SU-DHL-6 (cell line): Measurements from ENCODE around the gene PDGFRA.
"Not testable (repeated sequence)": the region's sequence is repeated elsewhere in the genome, so short reads cannot be mapped to it uniquely, and the experiment has no call there.

Source experiments
- H2AFZ ChIP-seq: fragments of 200-600 bp; sonication (generic); 2 replicates; pipeline ENCODE4 v1.6.1; 2014; ENCODE audit warnings: low read depth, mild to moderate bottlenecking, moderate library complexity, mixed read lengths, antibody characterized with exemption, low read length; ENCODE audit not compliant: severe bottlenecking
- H3F3A ChIP-seq: fragments of 200-600 bp; shearing (Covaris generic); 2 replicates; pipeline ENCODE4 v1.6.0; 2016; ENCODE audit warnings: antibody characterized with exemption, mild to moderate bottlenecking; ENCODE audit not compliant: insufficient read depth
- H3K27ac ChIP-seq: fragments of 200-600 bp; sonication (generic); 2 replicates; pipeline ENCODE4 v1.5.1; 2016; ENCODE audit warnings: low read depth, mild to moderate bottlenecking, low read length, moderate library complexity, mixed read lengths
- H3K27me3 ChIP-seq: fragments of 200-600 bp; sonication (generic), shearing (Covaris generic); 2 replicates; pipeline ENCODE4 v1.6.0; 2014; ENCODE audit warnings: mild to moderate bottlenecking, low read length
- H3K36me3 ChIP-seq: fragments of 200-600 bp; sonication (generic); 2 replicates; pipeline ENCODE4 v1.6.1; 2014; ENCODE audit warnings: mild to moderate bottlenecking, low read length, mixed read lengths
- H3K4me2 ChIP-seq: fragments of 300-600, 200-600 bp; shearing (Covaris generic), sonication (generic); 2 replicates; pipeline ENCODE4 v1.6.0; 2014; ENCODE audit warnings: low read length, low read depth, mild to moderate bottlenecking; ENCODE audit not compliant: poor library complexity, severe bottlenecking
- H3K4me3 ChIP-seq: fragments of 200-600 bp; sonication (generic); 2 replicates; pipeline ENCODE4 v1.5.1; 2014; ENCODE audit warnings: antibody characterized with exemption, low read length, mild to moderate bottlenecking, mixed read lengths; ENCODE audit not compliant: insufficient read depth, poor library complexity, severe bottlenecking
- H3K79me2 ChIP-seq: fragments of 200-600 bp; sonication (generic); 2 replicates; pipeline ENCODE4 v1.6.1; 2014; ENCODE audit warnings: mild to moderate bottlenecking, low read length, moderate library complexity; ENCODE audit not compliant: insufficient read depth
- H3K9ac ChIP-seq: fragments of 200-600 bp; sonication (generic); 2 replicates; pipeline ENCODE4 v1.7.0; 2014; ENCODE audit warnings: mild to moderate bottlenecking, low read length
- H3K9me2 ChIP-seq: fragments of 200-600 bp; sonication (generic); replicated peaks from 2 replicates; pipeline ENCODE4 v1.6.1; 2014; ENCODE audit warnings: low read length; ENCODE audit not compliant: insufficient read depth
- H3K9me3 ChIP-seq: fragments of 200-600 bp; sonication (generic); 2 replicates; pipeline ENCODE4 v1.6.1; 2014; ENCODE audit warnings: low read length, mixed read lengths; ENCODE audit not compliant: insufficient read depth
- H4K20me1 ChIP-seq: fragments of 200-600 bp; sonication (generic); 2 replicates; pipeline ENCODE4 v1.6.1; 2014; ENCODE audit warnings: low read depth, mild to moderate bottlenecking, antibody characterized with exemption, low read length, moderate library complexity, mixed read lengths
- EZH2phosphoT487 ChIP-seq: fragments of 200-600 bp; sonication (generic), shearing (Covaris generic); conservative IDR thresholded peaks from 2 replicates; pipeline ENCODE4 v1.6.1; 2018; ENCODE audit warnings: mild to moderate bottlenecking, antibody characterized with exemption, low read length, moderate library complexity, mixed read lengths
- TF ChIP-seq, protein P1 (sequence below): fragments of 200-600 bp; sonication (generic); IDR thresholded peaks from one replicate; pipeline ENCODE4 v1.5.1; 2017; ENCODE audit warnings: antibody characterized with exemption, mild to moderate bottlenecking, low read length, moderate library complexity; ENCODE audit not compliant: insufficient read depth, poor library complexity, severe bottlenecking

Gene PDGFRA

DNA sequence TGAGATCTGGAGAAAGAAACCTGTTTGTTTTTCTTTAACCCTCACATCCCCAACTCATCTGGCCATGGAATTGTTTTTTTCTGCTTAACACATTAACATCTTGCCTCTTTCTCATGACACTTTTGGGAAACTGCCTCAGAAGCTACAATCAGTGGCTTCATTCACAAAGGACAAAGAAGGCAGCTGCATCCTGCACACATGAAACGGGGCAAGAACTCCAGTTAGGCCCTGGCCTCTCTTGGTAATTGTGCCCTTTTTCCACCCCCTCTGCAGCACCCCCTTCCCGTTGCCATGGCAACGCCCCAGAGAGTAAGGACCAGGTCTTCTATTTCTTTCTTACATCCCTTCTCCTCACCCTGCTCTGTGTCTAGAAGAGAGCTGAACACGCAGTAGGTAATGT, 103.4 kb downstream of the PDGFRA start:
- Histone ChIP-seq H3K9ac (no peak overlapping the region), H2AFZ (no peak overlapping the region), H3K9me3 (no peaks in the 10 kb centered on the region), H3K9me2 (no peaks in the 10 kb centered on the region), H3K27ac (no peak overlapping the region), H3K4me2 (no peak overlapping the region), H3F3A (no peaks in the 10 kb centered on the region), H3K4me3 (no peak overlapping the region), H4K20me1 (no peaks in the 10 kb centered on the region), H3K36me3 (no peaks in the 10 kb centered on the region), H3K27me3 (no peaks in the 10 kb centered on the region), H3K79me2 (no peaks in the 10 kb centered on the region)
- TF ChIP-seq EZH2phosphoT487 = no peak
- TF ChIP-seq, protein P1, sequence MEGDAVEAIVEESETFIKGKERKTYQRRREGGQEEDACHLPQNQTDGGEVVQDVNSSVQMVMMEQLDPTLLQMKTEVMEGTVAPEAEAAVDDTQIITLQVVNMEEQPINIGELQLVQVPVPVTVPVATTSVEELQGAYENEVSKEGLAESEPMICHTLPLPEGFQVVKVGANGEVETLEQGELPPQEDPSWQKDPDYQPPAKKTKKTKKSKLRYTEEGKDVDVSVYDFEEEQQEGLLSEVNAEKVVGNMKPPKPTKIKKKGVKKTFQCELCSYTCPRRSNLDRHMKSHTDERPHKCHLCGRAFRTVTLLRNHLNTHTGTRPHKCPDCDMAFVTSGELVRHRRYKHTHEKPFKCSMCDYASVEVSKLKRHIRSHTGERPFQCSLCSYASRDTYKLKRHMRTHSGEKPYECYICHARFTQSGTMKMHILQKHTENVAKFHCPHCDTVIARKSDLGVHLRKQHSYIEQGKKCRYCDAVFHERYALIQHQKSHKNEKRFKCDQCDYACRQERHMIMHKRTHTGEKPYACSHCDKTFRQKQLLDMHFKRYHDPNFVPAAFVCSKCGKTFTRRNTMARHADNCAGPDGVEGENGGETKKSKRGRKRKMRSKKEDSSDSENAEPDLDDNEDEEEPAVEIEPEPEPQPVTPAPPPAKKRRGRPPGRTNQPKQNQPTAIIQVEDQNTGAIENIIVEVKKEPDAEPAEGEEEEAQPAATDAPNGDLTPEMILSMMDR = no peak

DNA sequence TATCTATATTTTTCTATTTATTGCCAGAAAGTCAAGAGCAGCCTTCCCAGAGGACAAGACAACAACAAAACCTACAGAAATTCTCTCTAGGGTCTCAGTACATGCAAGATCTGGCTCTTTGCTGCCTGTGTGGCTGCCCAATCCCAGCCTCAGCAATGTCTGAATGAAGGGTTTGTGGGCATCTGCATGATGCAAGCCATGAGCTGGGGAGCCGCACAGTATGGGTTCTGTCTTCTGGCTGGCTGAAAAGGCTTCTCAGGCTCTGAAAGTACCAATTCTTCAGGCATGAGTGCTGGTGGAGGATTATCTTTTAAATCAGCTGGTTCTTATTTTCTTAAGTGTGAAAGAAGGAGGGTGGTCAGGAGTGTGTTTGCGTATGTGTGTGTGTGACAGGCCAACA, 104.6 kb downstream of the PDGFRA start:
- H4K20me1 ChIP-seq = no peaks in the 10 kb centered on the region

DNA sequence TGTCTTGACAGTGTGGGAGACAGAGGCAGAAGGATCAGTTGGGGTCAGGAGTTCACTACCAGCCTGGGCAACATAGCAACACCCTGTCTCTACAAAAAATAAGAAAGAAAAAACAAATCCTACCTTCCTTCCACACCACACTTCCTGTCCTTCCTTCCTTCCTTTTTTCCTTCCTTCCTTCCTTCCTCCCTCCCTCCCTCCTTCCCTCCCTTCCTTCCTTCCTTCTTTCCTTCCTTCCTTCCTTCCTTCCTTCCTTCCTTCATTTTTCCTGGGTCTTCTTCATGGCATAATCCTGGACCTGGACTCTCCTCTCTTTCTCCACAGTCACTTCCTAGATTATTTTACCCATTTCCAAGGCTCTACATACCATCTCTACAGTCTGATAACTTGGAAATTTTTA, 105.7 kb downstream of the PDGFRA start:
- H3K79me2 ChIP-seq = not testable (repeated sequence)

More for the DNA sequence above, 104.6 kb downstream of the PDGFRA start:
- Histone ChIP-seq H3K36me3 (no peaks in the 10 kb centered on the region), H3K9me2 (no peaks in the 10 kb centered on the region), H2AFZ (no peak overlapping the region), H3K9me3 (no peaks in the 10 kb centered on the region), H3K4me2 (no peak overlapping the region), H3F3A (no peaks in the 10 kb centered on the region), H3K27me3 (no peaks in the 10 kb centered on the region), H3K79me2 (no peaks in the 10 kb centered on the region), H3K27ac (no peak overlapping the region), H3K9ac (no peak overlapping the region), H3K4me3 (no peak overlapping the region)
- TF ChIP-seq, protein P1 = no peak
- no peak for TF ChIP-seq EZH2phosphoT487

DNA sequence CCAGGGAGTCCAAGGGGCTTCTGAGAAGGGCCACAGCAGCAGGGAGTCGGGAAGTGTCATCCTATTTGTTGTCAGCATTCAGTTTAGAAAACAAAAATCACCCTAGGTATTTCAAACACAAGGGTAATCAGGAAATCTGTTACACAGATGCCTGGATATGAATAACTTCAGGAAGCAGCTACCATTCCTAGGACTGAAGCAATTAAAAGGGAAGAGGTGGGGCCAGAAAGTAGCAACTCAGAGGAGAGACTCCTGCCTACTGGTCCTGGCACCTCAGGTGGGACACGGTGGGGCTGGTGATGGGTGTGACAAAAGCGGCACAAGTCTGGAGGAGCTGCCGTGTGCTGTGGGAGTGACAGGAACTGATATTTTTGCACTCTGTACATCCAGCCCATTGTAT, 107.9 kb downstream of the PDGFRA start:
- TF ChIP-seq, protein P1 = no peak
- no peak for TF ChIP-seq EZH2phosphoT487
- Histone ChIP-seq H3K27me3 (no peaks in the 10 kb centered on the region), H3K4me2 (no peak overlapping the region), H3K9me3 (no peaks in the 10 kb centered on the region), H3K9ac (no peak overlapping the region), H3K4me3 (no peak overlapping the region), H3K36me3 (no peaks in the 10 kb centered on the region), H2AFZ (no peak overlapping the region), H3F3A (no peaks in the 10 kb centered on the region), H3K9me2 (no peaks in the 10 kb centered on the region), H4K20me1 (no peaks in the 10 kb centered on the region), H3K79me2 (no peaks in the 10 kb centered on the region), H3K27ac (no peak overlapping the region)

More for the DNA sequence above, 105.7 kb downstream of the PDGFRA start:
- H3K9me3 ChIP-seq, H3K4me3 ChIP-seq, H2AFZ ChIP-seq, H3F3A ChIP-seq, H3K9me2 ChIP-seq, H3K4me2 ChIP-seq, H3K9ac ChIP-seq, H3K27me3 ChIP-seq, H4K20me1 ChIP-seq, H3K27ac ChIP-seq, H3K36me3 ChIP-seq: not testable (repeated sequence)

DNA sequence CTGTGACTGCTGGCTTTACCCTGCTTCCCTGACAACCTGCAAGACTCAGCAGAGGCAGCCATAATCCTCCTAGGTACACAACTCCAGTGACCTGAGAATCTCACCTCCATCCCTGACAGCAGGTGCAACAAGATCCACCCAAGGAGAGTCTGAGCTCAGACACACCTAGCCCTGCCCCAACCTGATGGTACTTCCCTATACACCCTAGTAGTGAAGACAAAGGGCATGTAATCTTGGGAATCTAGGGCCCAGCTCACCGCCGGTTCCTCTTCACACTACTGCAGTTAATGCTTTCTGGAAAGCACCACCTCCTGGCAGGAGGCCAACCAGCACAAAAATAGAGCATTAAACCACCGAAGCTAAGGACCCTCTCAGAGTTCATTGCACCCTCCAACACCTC, 113.0 kb downstream of the PDGFRA start:
- not testable (repeated sequence) for H3K36me3 ChIP-seq, H4K20me1 ChIP-seq, H3F3A ChIP-seq, H3K27ac ChIP-seq, H3K9me2 ChIP-seq, H2AFZ ChIP-seq, H3K9ac ChIP-seq, H3K4me2 ChIP-seq, H3K27me3 ChIP-seq, H3K9me3 ChIP-seq, H3K79me2 ChIP-seq, H3K4me3 ChIP-seq
